NB4 (cell line): ENCODE data around the gene SPATA31D1.

Experiments used
- CTCF ChIP-seq: IDR thresholded peaks from one replicate; pipeline ENCODE4 v1.5.1; 2012; ENCODE audit warnings: low read depth, low read length
- TF ChIP-seq, protein P1 (sequence below): IDR thresholded peaks from 2 replicates; pipeline ENCODE4 v1.6.1; 2011; ENCODE audit warnings: low read depth, low read length

- TF ChIP-seq CTCF, result no peak
- TF ChIP-seq, protein P1, sequence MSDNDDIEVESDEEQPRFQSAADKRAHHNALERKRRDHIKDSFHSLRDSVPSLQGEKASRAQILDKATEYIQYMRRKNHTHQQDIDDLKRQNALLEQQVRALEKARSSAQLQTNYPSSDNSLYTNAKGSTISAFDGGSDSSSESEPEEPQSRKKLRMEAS, result no peak
These were observed 32.6 kb downstream of the SPATA31D1 start for GRCh38 chr9:82021198-82021597.
